ENCODE data around the gene OR1L6.

DNA sequence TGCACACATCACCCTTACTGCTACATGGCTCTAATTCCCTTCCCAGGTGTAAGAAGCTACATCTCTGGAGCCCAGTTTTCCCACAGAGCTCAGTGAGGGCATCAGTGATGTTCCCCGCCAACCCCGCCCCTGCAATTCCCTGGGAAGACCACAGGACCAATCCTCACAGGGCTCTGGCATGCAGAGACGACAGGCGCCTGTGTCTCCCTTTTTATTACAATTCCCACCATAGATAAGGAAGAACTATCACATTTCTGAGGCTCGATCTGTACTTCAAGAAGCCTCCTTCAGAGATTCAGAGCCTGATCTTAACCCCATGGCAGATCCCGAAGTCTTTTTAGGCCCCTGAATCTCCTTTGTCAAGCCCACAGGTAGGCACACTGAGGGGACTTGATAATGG lies at the start of gene OR1L6:
- TF ChIP-seq CTCF (IDR thresholded peaks at IDR 0.05) = no peak
- TF ChIP-seq POLR2A (IDR thresholded peaks at IDR 0.05) = no peak
